SK-N-SH (cell line): ENCODE data around the gene TSSK2. TPM values are rescaled to one million over a fixed set of nuclear protein-coding genes. Genes with fewer than 3 reads are reported as not detected.

Source experiments
- CTCF ChIA-PET: fragments of 300-600, 350-600 bp; formaldehyde crosslinking; extraction: SDS; loops from one replicate; lab custom pipeline; 2021; lab: Yijun Ruan, JAX
- POLR2A ChIA-PET: fragments of 350-600 bp; sonication (Branson Sonifier 250); formaldehyde crosslinking; extraction: SDS; loops from one replicate; lab custom pipeline; 2020; ENCODE audit warnings: antibody characterized with exemption, inconsistent platforms; lab: Yijun Ruan, JAX
- DNase-seq: peaks from one replicate; pipeline ENCODE4 v3.0.0; 2012
- H2AFZ ChIP-seq: fragments of 200-600 bp; sonication (generic); 2 replicates; pipeline ENCODE4 v1.8.1; 2016; ENCODE audit warnings: antibody characterized with exemption, mild to moderate bottlenecking, low read depth
- H3F3A ChIP-seq: fragments of 200-600 bp; sonication (generic); replicated peaks from 2 replicates; pipeline ENCODE3; 2016; ENCODE audit warnings: antibody characterized with exemption, mild to moderate bottlenecking; ENCODE audit not compliant: insufficient read depth
- H3K27ac ChIP-seq, 2 experiments: fragments of 200-500 bp in 1 of 2; fragments of 200-600 bp in 1 of 2; sonication (Bioruptor generic) in 1 of 2; sonication (generic), shearing (Covaris generic) in 1 of 2; 2 replicates each; pipeline versions ENCODE4 v1.5.1 to v1.6.1; 2014 to 2016; ENCODE audit warnings: low read depth in 2 of 2, inconsistent platforms in 1 of 2, low read length in 1 of 2, mild to moderate bottlenecking in 1 of 2, mixed read lengths in 1 of 2
- H3K27me3 ChIP-seq: fragments of 200-600 bp; sonication (generic), shearing (Covaris generic); 2 replicates; pipeline ENCODE4 v1.6.1; 2016; ENCODE audit warnings: mixed run types; ENCODE audit not compliant: insufficient read depth
- H3K36me3 ChIP-seq, 2 experiments: fragments of 200-500 bp in 1 of 2; fragments of 200-600 bp in 1 of 2; sonication (Bioruptor generic) in 1 of 2; sonication (generic) in 1 of 2; replicated peaks in 1 of 2; 2 replicates each; pipeline versions ENCODE3 to v1.5.1; 2014 to 2016; ENCODE audit warnings: low read length in 1 of 2, mild to moderate bottlenecking in 1 of 2; ENCODE audit not compliant: insufficient read depth in 2 of 2, control insufficient read depth in 1 of 2
- H3K4me1 ChIP-seq, 2 experiments: fragments of 200-500 bp in 1 of 2; fragments of 200-600 bp in 1 of 2; sonication (Bioruptor generic) in 1 of 2; sonication (generic), shearing (Covaris generic) in 1 of 2; 2 replicates each; pipeline versions ENCODE4 v1.5.1 to v1.6.1; 2014 to 2016; ENCODE audit warnings: low read depth in 1 of 2, low read length in 1 of 2, mixed run types in 1 of 2; ENCODE audit not compliant: insufficient read depth in 2 of 2, control insufficient read depth in 1 of 2
- H3K4me2 ChIP-seq: fragments of 200-600 bp; sonication (generic), shearing (Covaris generic); 2 replicates; pipeline ENCODE4 v1.6.1; 2017; ENCODE audit warnings: mixed run types
- H3K4me3 ChIP-seq, 2 experiments: fragments of 200-500 bp in 1 of 2; fragments of 200-600 bp in 1 of 2; sonication (Bioruptor generic) in 1 of 2; sonication (generic), shearing (Covaris generic) in 1 of 2; 2 replicates each; pipeline versions ENCODE4 v1.5.1 to v1.8.1; 2014 to 2016; ENCODE audit warnings: low read depth in 2 of 2, inconsistent platforms in 1 of 2, low read length in 1 of 2, mild to moderate bottlenecking in 1 of 2, mixed read lengths in 1 of 2, moderate library complexity in 1 of 2
- H3K79me2 ChIP-seq: fragments of 200-600 bp; sonication (generic); 2 replicates; pipeline ENCODE4 v1.8.1; 2017; ENCODE audit warnings: mild to moderate bottlenecking; ENCODE audit not compliant: insufficient read depth
- H3K9ac ChIP-seq: fragments of 200-600 bp; sonication (generic); 2 replicates; pipeline ENCODE4 v1.6.1; 2017; ENCODE audit warnings: mixed run types
- H3K9me2 ChIP-seq: fragments of 200-600 bp; sonication (generic); 2 replicates; pipeline ENCODE4 v1.6.1; 2017; ENCODE audit warnings: mixed run types
- H3K9me3 ChIP-seq: fragments of 200-600 bp; sonication (generic); 2 replicates; pipeline ENCODE4 v1.6.1; 2017; ENCODE audit warnings: mixed run types, mild to moderate bottlenecking, moderate library complexity
- H4K20me1 ChIP-seq: fragments of 200-600 bp; sonication (generic); 2 replicates; pipeline ENCODE4 v1.6.1; 2017; ENCODE audit warnings: mild to moderate bottlenecking, mixed run types; ENCODE audit not compliant: insufficient read depth
- CHD2 ChIP-seq: fragments of 150-350 bp; IDR thresholded peaks from 2 replicates; pipeline ENCODE4 v1.6.1; 2018; ENCODE audit warnings: low read length; ENCODE audit not compliant: partially characterized antibody
- CTCF ChIP-seq: fragments of 200-600 bp; sonication (generic); IDR thresholded peaks from 2 replicates; pipeline ENCODE4 v1.6.1; 2017; ENCODE audit warnings: antibody characterized with exemption, mild to moderate bottlenecking, moderate library complexity
- ELF1 ChIP-seq: IDR thresholded peaks from 2 replicates; pipeline ENCODE4 v1.4.0; 2012
- EP300 ChIP-seq, 2 experiments: IDR thresholded peaks; 2 replicates each; pipeline versions ENCODE4 v1.4.0 to v1.6.1; 2012; ENCODE audit warnings: borderline replicate concordance in 1 of 2, low read depth in 1 of 2, low read length in 1 of 2
- FOSL2 ChIP-seq: IDR thresholded peaks from 2 replicates; pipeline ENCODE4 v1.4.0; 2012; ENCODE audit warnings: low read depth, mild to moderate bottlenecking, moderate library complexity, borderline replicate concordance
- FOXM1 ChIP-seq: IDR thresholded peaks from 2 replicates; pipeline ENCODE4 v1.4.0; 2012; ENCODE audit warnings: low read depth, mild to moderate bottlenecking
- JUND ChIP-seq: IDR thresholded peaks from 2 replicates; pipeline ENCODE4 v1.4.0; 2012
- MEF2A ChIP-seq: IDR thresholded peaks from 2 replicates; pipeline ENCODE4 v1.4.0; 2012; ENCODE audit warnings: low read depth, borderline replicate concordance
- MXI1 ChIP-seq: IDR thresholded peaks from 2 replicates; pipeline ENCODE4 v1.6.1; 2012; ENCODE audit warnings: mild to moderate bottlenecking, low read depth, low read length, improper control_type of control experiment
- NFIC ChIP-seq: IDR thresholded peaks from 2 replicates; pipeline ENCODE4 v1.4.0; 2012; ENCODE audit warnings: borderline replicate concordance
- NRF1 ChIP-seq: IDR thresholded peaks from 2 replicates; pipeline ENCODE4 v1.6.1; 2012; ENCODE audit warnings: low read depth, mild to moderate bottlenecking, low read length
- PBX3 ChIP-seq: IDR thresholded peaks from 2 replicates; pipeline ENCODE4; 2012
- POLR2AphosphoS5 ChIP-seq: IDR thresholded peaks from 2 replicates; pipeline ENCODE4 v1.6.1; 2012; ENCODE audit warnings: low read depth, low read length
- RCOR1 ChIP-seq: fragments of 150-350 bp; IDR thresholded peaks from 2 replicates; pipeline ENCODE4 v1.6.1; 2017; ENCODE audit warnings: antibody characterized with exemption, low read length
- REST ChIP-seq: IDR thresholded peaks from 2 replicates; pipeline ENCODE4 v1.6.1; 2012; ENCODE audit warnings: mild to moderate bottlenecking, low read depth, low read length, moderate library complexity
- RFX5 ChIP-seq: IDR thresholded peaks from 2 replicates; pipeline ENCODE4 v1.6.1; 2012; ENCODE audit warnings: mild to moderate bottlenecking, improper control_type of control experiment, low read length
- SMC3 ChIP-seq: IDR thresholded peaks from 2 replicates; pipeline ENCODE4 v1.6.1; 2012; ENCODE audit warnings: low read depth, low read length, improper control_type of control experiment
- TAF1 ChIP-seq: IDR thresholded peaks from 2 replicates; pipeline ENCODE4 v1.6.1; 2012; ENCODE audit warnings: low read depth, mild to moderate bottlenecking, low read length, moderate library complexity, borderline replicate concordance
- TCF12 ChIP-seq: IDR thresholded peaks from 2 replicates; pipeline ENCODE4 v1.4.0; 2012
- TEAD4 ChIP-seq: IDR thresholded peaks from 2 replicates; pipeline ENCODE4 v1.4.0; 2012; ENCODE audit warnings: mild to moderate bottlenecking, borderline replicate concordance; ENCODE audit not compliant: insufficient read depth
- USF1 ChIP-seq: IDR thresholded peaks from 2 replicates; pipeline ENCODE4 v1.4.0; 2012; ENCODE audit warnings: low read depth, borderline replicate concordance
- USF2 ChIP-seq: fragments of 150-350 bp; IDR thresholded peaks from 2 replicates; pipeline ENCODE4 v1.6.1; 2017; ENCODE audit warnings: antibody characterized with exemption, low read length, low read depth, borderline replicate concordance
- WGBS: methylation state at CpG from one replicate; pipeline ENCODE4 v1.1.6; 2017; ENCODE audit warnings: low lambda C conversion rate; 5-methylcytosine and 5-hydroxymethylcytosine counted together
- polyA plus RNA-seq, 3 experiments: library from polyadenylated mRNA; depleted of rRNA; stranded (reverse); fragments of >200 nt; gene quantifications; 2 replicates each; pipeline ENCODE4 v1.2.3, GENCODE V29; 2012

The TSSK2 gene
- polyA plus RNA-seq, 1 of the 3 experiments (the other 2 are of a cell fraction): not detected

DNA sequence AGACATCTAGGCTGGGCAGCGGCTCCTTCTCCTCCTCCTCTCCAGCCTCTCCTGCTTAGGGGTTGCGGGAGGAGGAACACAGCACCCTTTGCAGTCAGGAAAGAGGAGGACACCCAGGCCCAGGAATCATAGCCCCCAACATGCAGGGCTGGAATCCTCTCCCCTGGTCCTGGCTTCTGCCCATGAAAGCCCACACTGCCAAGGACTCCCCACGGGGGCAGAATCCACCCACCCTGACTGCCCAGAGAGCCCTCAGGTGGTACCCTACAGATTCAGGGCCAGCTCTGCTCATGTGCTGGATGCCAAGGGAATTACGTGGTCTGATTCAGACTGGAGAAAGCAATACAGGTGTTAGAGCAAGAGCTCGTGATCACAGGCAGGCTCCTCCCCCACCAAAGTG lies 8.9 kb downstream of the TSSK2 start (continued):
- no peak for TF ChIP-seq TAF1
- TF ChIP-seq MXI1: no peak
- TF ChIP-seq CTCF: no peak
- TF ChIP-seq RFX5: no peak
- TF ChIP-seq REST: no peak
- TF ChIP-seq ELF1: no peak

DNA sequence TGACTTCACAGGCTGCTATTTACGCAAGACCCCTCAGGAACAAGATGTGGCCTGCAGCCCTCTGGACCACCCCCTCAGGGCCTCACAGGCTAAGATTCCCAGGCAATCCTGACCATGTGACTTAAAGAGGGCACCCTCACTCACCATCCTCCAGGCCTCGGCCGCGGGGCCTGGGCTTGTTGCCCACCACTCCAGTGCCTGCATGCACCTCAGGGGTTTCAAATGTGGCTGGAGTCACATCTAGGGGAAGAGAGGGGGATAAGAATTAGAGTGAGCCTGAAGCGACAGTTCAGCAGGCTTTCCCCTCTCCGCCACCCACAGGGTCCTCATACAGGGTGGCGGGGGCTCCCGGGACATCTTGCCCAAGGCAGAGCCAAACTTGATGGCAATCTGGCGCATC lies 11.3 kb downstream of the TSSK2 start:
- CTCF ChIA-PET: no interaction called here

More for the DNA sequence above, 11.3 kb downstream of the TSSK2 start:
- no peak for TF ChIP-seq ELF1
- no peak for TF ChIP-seq FOXM1
- no peak for TF ChIP-seq CTCF
- TF ChIP-seq EP300 (IDR thresholded peaks at IDR 0.05; ENCODE audit: borderline replicate concordance in 1 of 2, low read depth in 1 of 2, low read length in 1 of 2): no peak
- TF ChIP-seq JUND: no peak
- no peak for TF ChIP-seq USF1
- TF ChIP-seq FOSL2: no peak
- TF ChIP-seq SMC3: no peak
- TF ChIP-seq RCOR1: no peak
- TF ChIP-seq TEAD4: no peak
- TF ChIP-seq PBX3: no peak
- no peak for TF ChIP-seq USF2
- no peak for TF ChIP-seq POLR2AphosphoS5
- TF ChIP-seq NFIC: no peak
- no peak for TF ChIP-seq TCF12
- TF ChIP-seq NRF1: no peak
- TF ChIP-seq MEF2A: no peak
- no peak for TF ChIP-seq CHD2
- Histone ChIP-seq H3F3A (no peaks in the 10 kb centered on the region), H3K9me2 (no peaks in the 10 kb centered on the region), H3K4me1 (peaks cover 4 to 8% of the 10 kb centered on the region in 2 experiments; a peak in 3 of 4 replicates), H3K9me3 (no peaks in the 10 kb centered on the region), H4K20me1 (no peaks in the 10 kb centered on the region), H3K9ac (no peak overlapping the region), H3K79me2 (peaks cover 27% of the 10 kb centered on the region), H3K4me3 (no peak overlapping the region), H3K36me3 (peaks cover 18 to 47% of the 10 kb centered on the region in 2 experiments), H3K27ac (no peak overlapping the region), H2AFZ (no peak overlapping the region), H3K4me2 (no peak overlapping the region), H3K27me3 (peaks cover 8% of the 10 kb centered on the region)
- POLR2A ChIA-PET: no interaction called here
- WGBS: 97% methylated on average over 9 of the region's 9 CpGs
- no peak for DNase-seq
